ENCODE measurements around the gene ENTHD1. TPM values are rescaled to one million over a fixed set of nuclear protein-coding genes. Genes with fewer than 3 reads are reported as not detected.

ENTHD1 gene
- total and polyA plus RNA-seq, 10 of the 15 experiments (the other 5 are each of a cell fraction or from before 2014, with no cell fraction given): 0.09 to 0.52 (median 0.21) TPM; not detected in 1

DNA sequence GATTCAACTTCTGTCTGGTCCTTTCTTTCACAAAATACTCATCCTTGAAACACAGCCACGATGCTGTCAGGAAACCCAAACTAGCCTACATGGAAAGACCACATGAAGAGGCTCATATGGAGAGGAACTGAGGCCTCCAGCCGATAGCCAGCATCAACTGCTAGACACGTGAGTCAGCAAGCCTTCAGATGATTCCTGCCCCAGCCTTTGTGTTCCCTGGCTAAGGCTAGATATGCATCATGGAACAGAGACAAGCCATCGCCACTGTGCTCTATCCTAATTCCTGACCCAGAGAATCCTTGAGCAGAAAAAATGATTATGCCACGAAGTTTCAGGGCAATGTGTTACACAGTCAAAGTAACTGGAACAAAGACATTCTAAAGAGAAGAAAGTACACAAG lies 75.5 kb downstream of the ENTHD1 start:
- TF ChIP-seq ZNF217 (IDR thresholded peaks at IDR 0.05): no peak
- TF ChIP-seq CBX5 (IDR thresholded peaks at IDR 0.05; ENCODE audit: low read depth): no peak
- no peak for TF ChIP-seq POLR2AphosphoS2 (IDR thresholded peaks at IDR 0.05; ENCODE audit: low read depth, low read length)
- TF ChIP-seq, protein P1, sequence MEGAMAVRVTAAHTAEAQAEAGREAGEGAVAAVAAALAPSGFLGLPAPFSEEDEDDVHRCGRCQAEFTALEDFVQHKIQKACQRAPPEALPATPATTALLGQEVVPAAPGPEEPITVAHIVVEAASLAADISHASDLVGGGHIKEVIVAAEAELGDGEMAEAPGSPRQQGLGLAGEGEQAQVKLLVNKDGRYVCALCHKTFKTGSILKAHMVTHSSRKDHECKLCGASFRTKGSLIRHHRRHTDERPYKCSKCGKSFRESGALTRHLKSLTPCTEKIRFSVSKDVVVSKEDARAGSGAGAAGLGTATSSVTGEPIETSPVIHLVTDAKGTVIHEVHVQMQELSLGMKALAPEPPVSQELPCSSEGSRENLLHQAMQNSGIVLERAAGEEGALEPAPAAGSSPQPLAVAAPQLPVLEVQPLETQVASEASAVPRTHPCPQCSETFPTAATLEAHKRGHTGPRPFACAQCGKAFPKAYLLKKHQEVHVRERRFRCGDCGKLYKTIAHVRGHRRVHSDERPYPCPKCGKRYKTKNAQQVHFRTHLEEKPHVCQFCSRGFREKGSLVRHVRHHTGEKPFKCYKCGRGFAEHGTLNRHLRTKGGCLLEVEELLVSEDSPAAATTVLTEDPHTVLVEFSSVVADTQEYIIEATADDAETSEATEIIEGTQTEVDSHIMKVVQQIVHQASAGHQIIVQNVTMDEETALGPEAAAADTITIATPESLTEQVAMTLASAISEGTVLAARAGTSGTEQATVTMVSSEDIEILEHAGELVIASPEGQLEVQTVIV (IDR thresholded peaks at IDR 0.05; ENCODE audit: borderline replicate concordance, partially characterized antibody): no peak
- no peak for TF ChIP-seq YBX1 (IDR thresholded peaks at IDR 0.05)
- TF ChIP-seq HDGF (IDR thresholded peaks at IDR 0.05): no peak
- TF ChIP-seq, protein P2, sequence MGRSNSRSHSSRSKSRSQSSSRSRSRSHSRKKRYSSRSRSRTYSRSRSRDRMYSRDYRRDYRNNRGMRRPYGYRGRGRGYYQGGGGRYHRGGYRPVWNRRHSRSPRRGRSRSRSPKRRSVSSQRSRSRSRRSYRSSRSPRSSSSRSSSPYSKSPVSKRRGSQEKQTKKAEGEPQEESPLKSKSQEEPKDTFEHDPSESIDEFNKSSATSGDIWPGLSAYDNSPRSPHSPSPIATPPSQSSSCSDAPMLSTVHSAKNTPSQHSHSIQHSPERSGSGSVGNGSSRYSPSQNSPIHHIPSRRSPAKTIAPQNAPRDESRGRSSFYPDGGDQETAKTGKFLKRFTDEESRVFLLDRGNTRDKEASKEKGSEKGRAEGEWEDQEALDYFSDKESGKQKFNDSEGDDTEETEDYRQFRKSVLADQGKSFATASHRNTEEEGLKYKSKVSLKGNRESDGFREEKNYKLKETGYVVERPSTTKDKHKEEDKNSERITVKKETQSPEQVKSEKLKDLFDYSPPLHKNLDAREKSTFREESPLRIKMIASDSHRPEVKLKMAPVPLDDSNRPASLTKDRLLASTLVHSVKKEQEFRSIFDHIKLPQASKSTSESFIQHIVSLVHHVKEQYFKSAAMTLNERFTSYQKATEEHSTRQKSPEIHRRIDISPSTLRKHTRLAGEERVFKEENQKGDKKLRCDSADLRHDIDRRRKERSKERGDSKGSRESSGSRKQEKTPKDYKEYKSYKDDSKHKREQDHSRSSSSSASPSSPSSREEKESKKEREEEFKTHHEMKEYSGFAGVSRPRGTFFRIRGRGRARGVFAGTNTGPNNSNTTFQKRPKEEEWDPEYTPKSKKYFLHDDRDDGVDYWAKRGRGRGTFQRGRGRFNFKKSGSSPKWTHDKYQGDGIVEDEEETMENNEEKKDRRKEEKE (IDR thresholded peaks at IDR 0.05): no peak
- TF ChIP-seq MTA3 (IDR thresholded peaks at IDR 0.05; ENCODE audit: borderline replicate concordance, low read length): no peak
- TF ChIP-seq, protein P3, sequence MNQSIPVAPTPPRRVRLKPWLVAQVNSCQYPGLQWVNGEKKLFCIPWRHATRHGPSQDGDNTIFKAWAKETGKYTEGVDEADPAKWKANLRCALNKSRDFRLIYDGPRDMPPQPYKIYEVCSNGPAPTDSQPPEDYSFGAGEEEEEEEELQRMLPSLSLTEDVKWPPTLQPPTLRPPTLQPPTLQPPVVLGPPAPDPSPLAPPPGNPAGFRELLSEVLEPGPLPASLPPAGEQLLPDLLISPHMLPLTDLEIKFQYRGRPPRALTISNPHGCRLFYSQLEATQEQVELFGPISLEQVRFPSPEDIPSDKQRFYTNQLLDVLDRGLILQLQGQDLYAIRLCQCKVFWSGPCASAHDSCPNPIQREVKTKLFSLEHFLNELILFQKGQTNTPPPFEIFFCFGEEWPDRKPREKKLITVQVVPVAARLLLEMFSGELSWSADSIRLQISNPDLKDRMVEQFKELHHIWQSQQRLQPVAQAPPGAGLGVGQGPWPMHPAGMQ (IDR thresholded peaks at IDR 0.05; ENCODE audit: borderline replicate concordance): no peak
- no peak overlapping the region for H3K4me3 ChIP-seq
- DNase-seq (ENCODE audit: low read depth, low spot score) (no peak), ATAC-seq (no peak), FAIRE-seq (no peak)
- in situ Hi-C loops (cut with MboI): no loop called here
- no peak overlapping the region for H2AFZ ChIP-seq (ENCODE audit: control insufficient read depth, low read depth, low read length)
- no peaks in the 10 kb centered on the region for H3K79me2 ChIP-seq (ENCODE audit: control insufficient read depth, insufficient read depth, low read length)
- 34% methylated on average over 5 of the region's 5 CpGs for WGBS (ENCODE audit: insufficient coverage, insufficient replicate concordance, low lambda C conversion rate, missing lambda C conversion rate)
- no TSS peak for BruUV-seq (replicated peaks)
- no peaks in the 10 kb centered on the region for H3K36me3 ChIP-seq (ENCODE audit: control insufficient read depth in 2 of 2, insufficient read depth in 2 of 2, low read length in 1 of 2)
- POLR2A ChIA-PET: no interaction called here
- no peaks in the 10 kb centered on the region; the same call in 1 of the 2 replicates for H3K4me1 ChIP-seq (ENCODE audit: control insufficient read depth, insufficient read depth, low read length)
- RAD21 ChIA-PET (ENCODE audit: unreplicated experiment): no interaction called here
- H3K27me3 ChIP-seq (replicated peaks in 1 of 2; ENCODE audit: control insufficient read depth in 2 of 2, insufficient read depth in 2 of 2, low read length in 1 of 2): no peaks in the 10 kb centered on the region
- no peaks in the 10 kb centered on the region for H4K20me1 ChIP-seq (ENCODE audit: control insufficient read depth, insufficient read depth)
- CTCF ChIA-PET: no interaction called here
- no peak overlapping the region for H3K27ac ChIP-seq (ENCODE audit: control insufficient read depth, insufficient read depth)
- intact Hi-C loops (cut with micrococcal nuclease; ENCODE audit: unreplicated experiment): no loop called here
- no peak overlapping the region for H3K9ac ChIP-seq (ENCODE audit: control insufficient read depth, insufficient read depth, low read length)
- no peak overlapping the region for H3K4me2 ChIP-seq (ENCODE audit: control insufficient read depth, insufficient read depth)
- SMC1A ChIA-PET (ENCODE audit: uncharacterized antibody, unreplicated experiment): interaction anchor here (1.6 kb wide), 1 partner anchor 91 kb away, joined by 5 read pairs; no protein-coding TSS in a partner anchor
- no peaks in the 10 kb centered on the region; the same call in 2 of the 3 replicates for H3K9me3 ChIP-seq (replicated peaks; ENCODE audit: control insufficient read depth, insufficient read depth, low read length)

Data from GM12878 (cell line).